ENCODE data around the gene CIT.

CIT gene

GRCh38 chr12:119693511-119693910 lies 183.6 kb downstream of the CIT start:
- DNase-seq, result no peak

GRCh38 chr12:119692997-119693396 lies 184.1 kb downstream of the CIT start:
- DNase-seq, result no peak

- no peak for DNase-seq
These were observed 184.7 kb downstream of the CIT start for GRCh38 chr12:119692410-119692809.

- DNase-seq, result no peak
These were observed 185.8 kb downstream of the CIT start for GRCh38 chr12:119691202-119691810.

GRCh38 chr12:119689935-119690500 lies 187.1 kb downstream of the CIT start:
- no peak for DNase-seq

- DNase-seq, result no peak
These were observed 189.2 kb downstream of the CIT start for GRCh38 chr12:119687879-119688278.

GRCh38 chr12:119687406-119687805 lies 189.7 kb downstream of the CIT start:
- DNase-seq, result no peak

- no peak for DNase-seq
These were observed 190.3 kb downstream of the CIT start for GRCh38 chr12:119686776-119687175.

GRCh38 chr12:119686355-119686754 lies 190.8 kb downstream of the CIT start:
- no peak for DNase-seq

- DNase-seq, result no peak
These were observed 191.7 kb downstream of the CIT start for GRCh38 chr12:119685375-119685774.

GRCh38 chr12:119684711-119685369 lies 192.3 kb downstream of the CIT start:
- DNase-seq, result no peak

GRCh38 chr12:119683816-119684215 lies 193.3 kb downstream of the CIT start:
- no peak for DNase-seq

GRCh38 chr12:119683413-119683812 lies 193.7 kb downstream of the CIT start:
- DNase-seq, result no peak

GRCh38 chr12:119682639-119683252 lies 194.4 kb downstream of the CIT start:
- DNase-seq, result no peak

- no peak for DNase-seq
These were observed 195.1 kb downstream of the CIT start for GRCh38 chr12:119681728-119682638.

GRCh38 chr12:119681111-119681510 lies 196.0 kb downstream of the CIT start:
- no peak for DNase-seq

- no peak for DNase-seq
These were observed 197.6 kb downstream of the CIT start for GRCh38 chr12:119679490-119679889.

GRCh38 chr12:119679081-119679480 lies 198.0 kb downstream of the CIT start:
- no peak for DNase-seq

GRCh38 chr12:119678459-119678858 lies 198.7 kb downstream of the CIT start:
- DNase-seq, result no peak

- no peak for DNase-seq
These were observed 200.5 kb downstream of the CIT start for GRCh38 chr12:119676573-119676972.

- no peak for DNase-seq
These were observed 201.1 kb downstream of the CIT start for GRCh38 chr12:119676022-119676421.

- DNase-seq, result no peak
These were observed 202.6 kb downstream of the CIT start for GRCh38 chr12:119674560-119674959.

GRCh38 chr12:119673634-119674033 lies 203.5 kb downstream of the CIT start:
- no peak for DNase-seq

Data from GOT3 (cell line).